DOHH2 (cell line): ENCODE data around the gene DNAH7.
"Not testable (repeated sequence)": the region's sequence is repeated elsewhere in the genome, so short reads cannot be mapped to it uniquely, and the experiment has no call there.

Source experiments
- H3F3A ChIP-seq: fragments of 200-600 bp; sonication (generic), shearing (Covaris generic); 2 replicates; pipeline ENCODE4 v1.6.0; 2016; ENCODE audit warnings: antibody characterized with exemption, mild to moderate bottlenecking; ENCODE audit not compliant: control insufficient read depth, insufficient read depth
- H3K27ac ChIP-seq: fragments of 200-600 bp; sonication (generic); 2 replicates; pipeline ENCODE4 v1.5.1; 2014; ENCODE audit warnings: low read depth, mild to moderate bottlenecking, low read length, moderate library complexity
- H3K27me3 ChIP-seq: fragments of 200-600 bp; sonication (generic); 2 replicates; pipeline ENCODE4 v1.6.1; 2014; ENCODE audit warnings: mild to moderate bottlenecking, low read length, mixed read lengths; ENCODE audit not compliant: control insufficient read depth
- H3K36me3 ChIP-seq: fragments of 200-600 bp; sonication (generic); 2 replicates; pipeline ENCODE4 v1.6.1; 2014; ENCODE audit warnings: mild to moderate bottlenecking, low read length, moderate library complexity, mixed read lengths; ENCODE audit not compliant: control insufficient read depth
- H3K4me1 ChIP-seq: fragments of 200-600 bp; sonication (generic); 2 replicates; pipeline ENCODE4 v1.6.1; 2014; ENCODE audit warnings: mild to moderate bottlenecking, low read length, mixed read lengths; ENCODE audit not compliant: control insufficient read depth
- H3K4me2 ChIP-seq: fragments of 200-600 bp; sonication (generic); 2 replicates; pipeline ENCODE4 v1.6.0; 2014; ENCODE audit warnings: mild to moderate bottlenecking, low read length, moderate library complexity
- H3K4me3 ChIP-seq: fragments of 200-600 bp; sonication (generic); 2 replicates; pipeline ENCODE4 v1.5.1; 2014; ENCODE audit warnings: mild to moderate bottlenecking, low read length, mixed read lengths
- H3K79me2 ChIP-seq: fragments of 200-600 bp; sonication (generic); 2 replicates; pipeline ENCODE4 v1.6.1; 2014; ENCODE audit warnings: mild to moderate bottlenecking, low read length, mixed read lengths; ENCODE audit not compliant: control insufficient read depth
- H3K9me2 ChIP-seq: fragments of 200-600 bp; sonication (generic); replicated peaks from 2 replicates; pipeline ENCODE4 v1.6.1; 2014; ENCODE audit warnings: mild to moderate bottlenecking, low read length, mixed read lengths; ENCODE audit not compliant: control insufficient read depth
- H3K9me3 ChIP-seq: fragments of 200-600 bp; sonication (generic); 2 replicates; pipeline ENCODE4 v1.6.1; 2014; ENCODE audit warnings: antibody characterized with exemption, low read length, mixed read lengths; ENCODE audit not compliant: control insufficient read depth, insufficient read depth
- H4K20me1 ChIP-seq: fragments of 200-600 bp; sonication (generic); 2 replicates; pipeline ENCODE4 v1.6.0; 2014; ENCODE audit warnings: low read depth, mild to moderate bottlenecking, antibody characterized with exemption, low read length, moderate library complexity; ENCODE audit not compliant: control insufficient read depth, insufficient read depth
- CTCF ChIP-seq: fragments of 200-600 bp; sonication (generic); IDR thresholded peaks from one replicate; pipeline ENCODE4 v1.5.1; 2014; ENCODE audit warnings: antibody characterized with exemption, mild to moderate bottlenecking, low read depth, low read length; ENCODE audit not compliant: poor library complexity, severe bottlenecking
- EZH2phosphoT487 ChIP-seq: fragments of 200-600 bp; sonication (generic); IDR thresholded peaks from 2 replicates; pipeline ENCODE4 v1.6.1; 2017; ENCODE audit warnings: borderline replicate concordance, mild to moderate bottlenecking, antibody characterized with exemption, low read length, moderate library complexity, mixed read lengths

Gene DNAH7

GRCh38 chr2:195934484-195934883, 134.2 kb downstream of the DNAH7 start:
- H3K4me1 ChIP-seq: no peaks in the 10 kb centered on the region
- H4K20me1 ChIP-seq: no peaks in the 10 kb centered on the region
- no peaks in the 10 kb centered on the region; the same call in 1 of the 2 replicates for H3K27me3 ChIP-seq
- no peak overlapping the region for H3K4me3 ChIP-seq
- no peaks in the 10 kb centered on the region for H3F3A ChIP-seq
- H3K4me2 ChIP-seq: no peak overlapping the region
- H3K36me3 ChIP-seq: no peaks in the 10 kb centered on the region
- H3K27ac ChIP-seq: no peak overlapping the region
- TF ChIP-seq EZH2phosphoT487 (no peak), CTCF (no peak)
- H3K9me2 ChIP-seq: no peaks in the 10 kb centered on the region
- H3K79me2 ChIP-seq: no peaks in the 10 kb centered on the region
- H3K9me3 ChIP-seq: no peaks in the 10 kb centered on the region

- Histone ChIP-seq H3K36me3 (no peaks in the 10 kb centered on the region), H3K4me3 (no peak overlapping the region), H3K4me1 (no peaks in the 10 kb centered on the region), H3K9me3 (no peaks in the 10 kb centered on the region), H3K4me2 (no peak overlapping the region), H3F3A (no peaks in the 10 kb centered on the region), H3K27ac (no peak overlapping the region), H3K9me2 (no peaks in the 10 kb centered on the region), H3K79me2 (no peaks in the 10 kb centered on the region), H4K20me1 (no peaks in the 10 kb centered on the region), H3K27me3 (no peaks in the 10 kb centered on the region)
- TF ChIP-seq EZH2phosphoT487 (no peak), CTCF (no peak)
Observed at GRCh38 chr2:195929531-195929930, 139.1 kb downstream of the DNAH7 start.

GRCh38 chr2:195925120-195925519, 143.5 kb downstream of the DNAH7 start:
- H3K4me3 ChIP-seq: no peak overlapping the region
- no peaks in the 10 kb centered on the region for H3F3A ChIP-seq
- no peaks in the 10 kb centered on the region for H3K9me2 ChIP-seq
- H4K20me1 ChIP-seq: no peaks in the 10 kb centered on the region
- no peaks in the 10 kb centered on the region for H3K4me1 ChIP-seq
- no peaks in the 10 kb centered on the region for H3K79me2 ChIP-seq
- H3K9me3 ChIP-seq: no peaks in the 10 kb centered on the region
- H3K4me2 ChIP-seq: no peak overlapping the region
- H3K27me3 ChIP-seq: no peaks in the 10 kb centered on the region
- H3K36me3 ChIP-seq: no peaks in the 10 kb centered on the region
- TF ChIP-seq CTCF (no peak), EZH2phosphoT487 (no peak)
- no peak overlapping the region for H3K27ac ChIP-seq

GRCh38 chr2:195923889-195924288, 144.7 kb downstream of the DNAH7 start:
- no peaks in the 10 kb centered on the region for H4K20me1 ChIP-seq
- H3K9me2 ChIP-seq: no peaks in the 10 kb centered on the region
- H3K4me1 ChIP-seq: no peaks in the 10 kb centered on the region
- TF ChIP-seq CTCF (no peak), EZH2phosphoT487 (no peak)
- no peak overlapping the region for H3K4me3 ChIP-seq
- no peaks in the 10 kb centered on the region for H3K9me3 ChIP-seq
- no peak overlapping the region for H3K27ac ChIP-seq
- no peaks in the 10 kb centered on the region for H3K79me2 ChIP-seq
- no peak overlapping the region for H3K4me2 ChIP-seq
- H3K27me3 ChIP-seq: no peaks in the 10 kb centered on the region
- no peaks in the 10 kb centered on the region for H3F3A ChIP-seq
- no peaks in the 10 kb centered on the region for H3K36me3 ChIP-seq

GRCh38 chr2:195917021-195917600, 151.5 kb downstream of the DNAH7 start:
- not testable (repeated sequence) for H3K4me1 ChIP-seq, H4K20me1 ChIP-seq, H3F3A ChIP-seq, H3K9me2 ChIP-seq, H3K36me3 ChIP-seq, H3K27me3 ChIP-seq, H3K4me3 ChIP-seq, H3K27ac ChIP-seq, H3K79me2 ChIP-seq, H3K4me2 ChIP-seq, H3K9me3 ChIP-seq
